Prostate gland (tissue), 2 donors: ENCODE measurements around the gene CLIC3.

Experiments
- CTCF ChIP-seq, 4 experiments: fragments of 200-600 bp in 2 of 4; fragments of 450-650 bp in 2 of 4; sonication (generic) in 2 of 4; IDR thresholded peaks; 1 replicate in 3 of 4; 2 replicates in 1 of 4; pipeline ENCODE4 v1.5.1; 2016 to 2019; ENCODE audit warnings: antibody characterized with exemption in 4 of 4, mild to moderate bottlenecking in 2 of 4, moderate library complexity in 2 of 4
- POLR2AphosphoS5 ChIP-seq: sonication (generic); formaldehyde crosslinking; IDR thresholded peaks from one replicate; pipeline ENCODE4 v1.6.1; 2017; ENCODE audit warnings: antibody characterized with exemption

- TF ChIP-seq CTCF (IDR thresholded peaks at IDR 0.05) (no peak), POLR2AphosphoS5 (no peak)
Observed at GRCh38 chr9:137026384-137026783, 30.0 kb upstream of the CLIC3 start.
